Tibial nerve (tissue), 4 donors: ENCODE results near the gene GPER1. TPM values are rescaled to one million over a fixed set of nuclear protein-coding genes. Genes with fewer than 3 reads are reported as not detected.
A peak's percentile ranks its signal among the peaks of the same experiment; 100 is the strongest.

Experiments
- DNase-seq, 2 donors: peaks; one replicate each; pipeline ENCODE4 v3.0.0-alpha.2; 2019; ENCODE audit warnings: low spot score in 2 of 2
- H3K27ac ChIP-seq, 4 donors: fragments of 200-600 bp; sonication (generic) in 3 of 4; one replicate each; pipeline ENCODE4 v1.5.1; 2017 to 2019; ENCODE audit warnings: mild to moderate bottlenecking in 1 of 4
- H3K27me3 ChIP-seq, 2 donors: fragments of 200-600 bp; sonication (generic) in 1 of 2; one replicate each; pipeline versions ENCODE4 v1.5.1 to v1.6.0; 2017 to 2019
- H3K36me3 ChIP-seq, 3 donors: fragments of 200-600 bp; sonication (generic); one replicate each; pipeline ENCODE4 v1.5.1; 2018 to 2019
- H3K4me1 ChIP-seq, 4 donors: fragments of 200-600 bp; sonication (generic) in 3 of 4; one replicate each; pipeline ENCODE4 v1.5.1; 2017 to 2019
- H3K4me3 ChIP-seq, 4 donors: fragments of 200-600 bp; sonication (generic) in 3 of 4; one replicate each; pipeline ENCODE4 v1.5.1; 2017 to 2019; ENCODE audit warnings: mild to moderate bottlenecking in 1 of 4, moderate library complexity in 1 of 4
- H3K9me3 ChIP-seq, 4 donors: fragments of 200-600 bp; sonication (generic) in 3 of 4; one replicate each; pipeline ENCODE4 v1.5.1; 2017 to 2019
- CTCF ChIP-seq, 5 experiments: fragments of 200-600 bp in 3 of 5; fragments of 450-650 bp in 2 of 5; sonication (generic) in 3 of 5; IDR thresholded peaks; one replicate each; pipeline ENCODE4 v1.5.1; 2016 to 2019; ENCODE audit warnings: antibody characterized with exemption in 5 of 5, mild to moderate bottlenecking in 3 of 5, moderate library complexity in 2 of 5
- EP300 ChIP-seq, 2 donors: sonication (generic); formaldehyde crosslinking; IDR thresholded peaks; one replicate each; pipeline ENCODE4 v1.6.1; 2017; ENCODE audit warnings: antibody characterized with exemption in 2 of 2, mild to moderate bottlenecking in 1 of 2
- POLR2A ChIP-seq, 2 donors: fragments of 450-650 bp; IDR thresholded peaks; one replicate each; pipeline ENCODE4 v1.6.1; 2017; ENCODE audit warnings: antibody characterized with exemption in 2 of 2, mild to moderate bottlenecking in 2 of 2, moderate library complexity in 2 of 2
- WGBS, 2 donors: methylation state at CpG; one replicate each; pipeline ENCODE4 v1.1.5; 2018; 5-methylcytosine and 5-hydroxymethylcytosine counted together
- total RNA-seq, 4 donors: library from RNA; depleted of rRNA; stranded (reverse); fragments of >200 nt; gene quantifications; one replicate each; pipeline ENCODE4 v1.1.0, GENCODE V29; 2016

The GPER1 gene
- total RNA-seq, 4 donors from 2014 or later = 6.1 to 12.4 (median 8.7) TPM

GRCh38 chr7:1080252-1080920, 7.5 kb upstream of the GPER1 start:
- 70 to 79% methylated on average over 29 to 34 of the region's 38 CpGs for WGBS, 2 donors
- TF ChIP-seq EP300 (IDR thresholded peaks at IDR 0.05) (no peak), POLR2A (IDR thresholded peaks at IDR 0.05) (no peak)
- peaks cover 0 to 48% (median 0%) of the 10 kb centered on the region in 4 donors for H3K4me1 ChIP-seq
- no peaks in the 10 kb centered on the region for H3K9me3 ChIP-seq
- no peaks in the 10 kb centered on the region for H3K36me3 ChIP-seq
- H3K4me3 ChIP-seq = no peak overlapping the region
- no peaks in the 10 kb centered on the region for H3K27me3 ChIP-seq
- no peak overlapping the region for H3K27ac ChIP-seq
- no peak for DNase-seq

- Histone ChIP-seq H3K9me3 (no peaks in the 10 kb centered on the region), H3K4me3 (no peak overlapping the region), H3K36me3 (no peaks in the 10 kb centered on the region), H3K27ac (no peak overlapping the region), H3K27me3 (no peaks in the 10 kb centered on the region), H3K4me1 (peaks cover 0 to 52% (median 0%) of the 10 kb centered on the region in 4 donors)
- no peak for DNase-seq
- TF ChIP-seq EP300 (IDR thresholded peaks at IDR 0.05) (no peak), CTCF (IDR thresholded peaks at IDR 0.05) (no peak), POLR2A (IDR thresholded peaks at IDR 0.05) (no peak)
- WGBS, 2 donors = 64 to 89% methylated on average over 5 to 16 of the region's 16 CpGs
Measured at GRCh38 chr7:1080921-1081255, 7.0 kb upstream of the GPER1 start.

DNA sequence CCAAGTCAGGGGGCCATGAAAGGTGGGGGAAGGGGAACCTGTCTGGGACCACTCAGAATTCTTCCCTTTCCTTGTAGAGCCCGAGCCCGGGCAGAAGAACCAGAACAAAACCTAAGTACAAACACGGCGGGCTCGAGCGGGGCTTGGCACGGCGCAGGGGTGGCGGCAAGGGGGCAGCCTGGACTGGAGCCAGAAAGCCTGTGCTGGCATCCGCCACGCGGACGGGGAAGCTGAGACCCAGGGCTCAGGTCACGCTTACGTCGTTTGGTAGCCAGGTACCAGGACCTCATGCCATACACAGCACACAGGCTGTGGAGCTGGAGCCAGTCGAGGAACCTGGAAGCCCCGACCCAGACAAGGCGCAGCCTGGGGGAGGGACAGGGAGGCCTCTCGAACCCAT, 6.6 kb upstream of the GPER1 start:
- Histone ChIP-seq H3K4me1 (peaks cover 0 to 52% (median under 1%) of the 10 kb centered on the region in 4 donors), H3K4me3 (no peak overlapping the region), H3K27me3 (no peaks in the 10 kb centered on the region), H3K27ac (no peak overlapping the region), H3K36me3 (no peaks in the 10 kb centered on the region), H3K9me3 (no peaks in the 10 kb centered on the region)
- WGBS, 2 donors = 83 to 85% methylated on average over 20 of the region's 20 CpGs
- TF ChIP-seq POLR2A (IDR thresholded peaks at IDR 0.05) (no peak), EP300 (IDR thresholded peaks at IDR 0.05) (no peak), CTCF (IDR thresholded peaks at IDR 0.05) (no peak)
- DNase-seq = no peak

GRCh38 chr7:1081931-1082401, 5.9 kb upstream of the GPER1 start:
- H3K4me3 ChIP-seq = no peak overlapping the region
- no peak for TF ChIP-seq POLR2A (IDR thresholded peaks at IDR 0.05)
- TF ChIP-seq EP300 (IDR thresholded peaks at IDR 0.05) = no peak
- TF ChIP-seq CTCF (IDR thresholded peaks at IDR 0.05) = no peak
- no peaks in the 10 kb centered on the region for H3K9me3 ChIP-seq
- no peaks in the 10 kb centered on the region for H3K27me3 ChIP-seq
- H3K4me1 ChIP-seq = peaks cover 0 to 53% (median 4%) of the 10 kb centered on the region in 4 donors
- WGBS, 2 donors = 68 to 77% methylated on average over 26 to 31 of the region's 31 CpGs
- H3K36me3 ChIP-seq = no peaks in the 10 kb centered on the region
- no peak overlapping the region for H3K27ac ChIP-seq
- DNase-seq = no peak

DNA sequence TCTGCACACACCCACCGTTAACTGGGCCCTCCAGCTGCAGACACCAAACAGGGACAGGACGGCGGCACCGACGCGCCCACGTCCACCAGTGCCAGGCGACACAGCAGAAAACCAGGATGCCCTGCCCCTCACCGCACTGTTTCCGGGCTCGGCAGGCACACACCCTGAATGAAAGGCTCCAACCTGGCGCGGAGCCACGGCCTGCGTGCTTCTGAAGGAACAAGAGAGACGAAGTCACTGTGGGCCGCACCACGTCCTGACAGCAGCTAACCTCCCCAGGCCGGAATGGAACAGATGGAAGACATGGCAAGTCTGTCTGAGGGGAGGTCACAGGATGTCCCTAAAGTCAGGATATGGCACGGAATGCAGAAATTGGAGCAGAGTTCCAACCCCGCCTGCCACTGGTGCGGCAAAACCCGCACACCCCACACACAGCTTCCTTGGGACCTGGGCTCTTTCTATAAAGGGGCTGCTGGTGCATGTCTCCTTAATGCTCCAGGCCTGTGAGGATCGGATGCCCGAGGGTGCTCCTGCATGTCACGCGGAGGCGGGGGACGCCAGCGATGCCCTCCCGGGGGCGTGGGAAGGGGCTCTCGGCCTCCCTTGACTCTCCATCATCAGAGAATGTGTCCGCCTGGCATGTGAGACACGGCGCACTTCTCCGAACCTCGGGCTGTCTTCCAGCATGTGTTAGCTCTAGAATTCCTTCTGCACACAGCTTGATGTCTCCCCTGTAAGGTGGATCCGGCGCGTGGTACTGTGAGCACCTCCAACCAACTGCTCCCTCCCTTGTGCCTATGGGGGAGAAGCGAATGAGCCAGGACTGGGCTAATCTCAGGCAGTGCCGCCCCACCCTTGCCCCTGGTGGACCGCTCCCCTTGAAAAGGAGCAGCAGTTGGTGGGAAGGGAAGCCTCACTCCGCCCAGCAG, 3.9 kb upstream of the GPER1 start:
- Histone ChIP-seq H3K36me3 (no peaks in the 10 kb centered on the region), H3K27ac (peak overlapping the region in 1 of 4 donors; percentile 29), H3K9me3 (no peaks in the 10 kb centered on the region), H3K27me3 (no peaks in the 10 kb centered on the region), H3K4me3 (no peak overlapping the region), H3K4me1 (peaks cover 0 to 72% (median 12%) of the 10 kb centered on the region in 4 donors)
- WGBS, 2 donors = 62 to 64% methylated on average over 42 to 45 of the region's 45 CpGs
- TF ChIP-seq POLR2A (IDR thresholded peaks at IDR 0.05) (no peak), EP300 (IDR thresholded peaks at IDR 0.05) (no peak), CTCF (IDR thresholded peaks at IDR 0.05) (no peak)
- DNase-seq = peak; percentile 26 to 45
